Gastrocnemius medialis (tissue), 4 donors: Measurements from ENCODE around the gene N4BP2L1.

ENCODE experiments used
- CTCF ChIP-seq, 5 experiments: fragments of 450-650 bp in 3 of 5; fragments of 200-600 bp in 2 of 5; sonication (generic) in 2 of 5; IDR thresholded peaks in 4 of 5; conservative IDR thresholded peaks in 1 of 5; 1 replicate in 4 of 5; 2 replicates in 1 of 5; pipeline ENCODE4 v1.5.1; 2016 to 2019; ENCODE audit warnings: antibody characterized with exemption in 5 of 5, mild to moderate bottlenecking in 3 of 5, moderate library complexity in 3 of 5
- POLR2A ChIP-seq, 2 donors: fragments of 450-650 bp; IDR thresholded peaks; one replicate each; pipeline ENCODE4 v1.6.1; 2017; ENCODE audit warnings: antibody characterized with exemption in 2 of 2, mild to moderate bottlenecking in 2 of 2, moderate library complexity in 2 of 2

GRCh38 chr13:32376642-32377415 is 51.1 kb downstream of the N4BP2L1 start:
- no peak for TF ChIP-seq POLR2A (IDR thresholded peaks at IDR 0.05)
- TF ChIP-seq CTCF (IDR thresholded peaks at IDR 0.05 in 4 of 5, conservative IDR thresholded peaks at IDR 0.05 in 1 of 5), result no peak
